NCI-H524 (cell line): ENCODE measurements around the gene LYRM4.
"Not testable (repeated sequence)": the region's sequence is repeated elsewhere in the genome, so short reads cannot be mapped to it uniquely, and the experiment has no call there.

Experiments used
- DNase-seq, 2 experiments: peaks; one replicate each; lab custom pipeline; 2025; lab: John Stamatoyannopoulos, UW

Gene LYRM4

DNA sequence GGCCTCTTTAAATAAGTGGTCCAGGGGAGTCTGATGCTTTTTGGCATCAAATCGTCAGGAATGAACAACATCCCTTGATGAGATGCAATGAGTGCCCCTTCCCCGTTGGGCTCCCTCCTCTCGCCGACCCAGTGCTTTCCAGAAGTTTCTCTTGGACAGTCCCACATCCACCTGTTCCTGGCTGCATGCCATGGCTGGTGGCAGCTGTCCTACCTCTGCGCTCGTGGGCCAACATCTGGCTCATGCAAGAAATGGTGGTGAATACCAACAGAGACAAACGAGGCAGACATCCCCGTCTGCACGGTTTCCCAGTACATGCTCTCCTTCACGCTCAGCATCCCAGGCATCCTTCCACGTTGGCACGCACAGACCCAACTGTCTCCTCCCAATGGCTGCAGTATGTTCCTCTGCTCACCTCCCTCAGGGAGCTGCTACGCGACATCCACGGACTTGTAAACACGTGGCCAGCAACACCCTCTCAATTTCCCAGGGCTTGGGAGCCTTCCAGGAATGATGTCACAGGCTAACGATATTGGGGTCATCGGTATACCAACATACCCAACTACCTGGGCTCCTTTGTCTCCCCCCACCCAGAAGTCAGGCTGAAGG lies 138.1 kb downstream of the LYRM4 start:
- DNase-seq = no peak

DNA sequence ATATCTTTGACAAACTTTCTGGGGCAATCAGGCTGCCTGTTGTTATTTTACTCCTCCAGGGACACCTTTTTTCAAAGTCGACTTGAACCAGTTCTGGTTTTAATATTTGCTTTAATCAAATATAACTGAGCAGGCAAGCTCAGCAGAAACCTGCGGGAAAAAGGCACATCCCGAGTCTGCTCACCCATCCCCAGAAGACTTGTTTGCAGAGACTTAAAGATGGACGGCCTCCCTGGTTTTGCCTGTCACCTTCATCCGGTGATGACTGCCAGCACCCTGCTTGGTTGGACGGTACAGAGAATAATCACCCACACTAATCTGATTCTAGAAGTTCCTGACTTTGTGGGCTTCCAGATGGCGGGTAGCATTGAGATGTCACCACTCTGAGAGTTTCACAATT lies 138.8 kb downstream of the LYRM4 start:
- no peak for DNase-seq

DNA sequence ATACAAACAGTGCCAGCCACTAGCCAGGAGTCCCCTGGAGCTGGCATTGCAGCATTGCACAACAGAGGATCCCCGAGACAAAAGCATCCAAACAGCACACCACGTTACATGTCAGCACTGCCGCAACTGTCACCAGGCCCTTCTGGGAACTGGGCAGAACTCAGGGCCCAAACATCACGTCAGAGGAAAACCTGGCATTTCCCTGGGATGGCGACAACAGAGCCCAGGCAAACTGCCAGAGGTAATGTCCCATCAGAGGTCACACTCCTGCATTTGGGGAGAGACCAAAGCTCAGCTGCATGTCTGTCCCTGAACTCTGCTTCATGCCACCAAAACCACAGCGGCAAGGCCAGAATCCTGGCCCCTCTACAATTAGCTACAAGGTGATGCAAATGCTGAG lies 139.3 kb downstream of the LYRM4 start:
- no peak for DNase-seq

DNA sequence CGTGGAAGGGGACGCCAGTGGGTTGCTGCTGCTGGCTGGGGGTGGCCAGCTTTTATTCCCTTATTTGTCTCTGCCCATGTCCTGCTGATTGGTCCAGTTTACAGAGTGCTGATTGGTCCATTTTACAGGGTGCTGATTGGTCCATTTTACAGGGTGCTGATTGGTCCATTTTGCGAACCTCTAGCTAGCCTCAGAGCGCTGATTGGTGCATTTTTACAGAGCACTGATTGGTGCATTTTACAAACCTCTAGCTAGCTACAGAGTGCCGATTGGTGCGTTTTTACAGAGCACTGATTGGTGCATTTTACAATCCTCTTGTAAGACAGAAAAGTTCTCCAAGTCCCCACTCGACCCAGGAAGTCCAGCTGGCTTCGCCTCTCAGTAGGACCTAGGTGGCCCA lies 140.2 kb downstream of the LYRM4 start:
- DNase-seq = not testable (repeated sequence)

DNA sequence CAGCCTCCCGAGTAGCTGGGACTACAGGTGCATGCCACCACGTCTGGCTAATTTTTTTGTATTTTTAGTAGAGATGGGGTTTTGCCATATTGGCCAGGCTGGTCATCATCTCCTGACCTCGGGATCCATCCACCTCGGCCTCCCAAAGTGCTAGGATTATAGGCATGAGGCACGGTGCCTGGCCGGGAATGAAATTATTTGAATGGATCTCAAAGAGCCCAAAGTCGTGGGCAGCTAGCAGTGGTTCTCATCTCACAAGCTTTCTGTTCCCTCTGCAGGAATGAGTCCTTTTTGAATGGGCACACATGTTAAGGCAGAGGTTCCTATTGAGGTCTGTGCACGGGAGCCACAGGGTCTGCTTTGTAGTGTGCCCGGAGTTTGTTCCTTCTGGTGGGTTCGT lies 140.7 kb downstream of the LYRM4 start:
- DNase-seq = no peak

DNA sequence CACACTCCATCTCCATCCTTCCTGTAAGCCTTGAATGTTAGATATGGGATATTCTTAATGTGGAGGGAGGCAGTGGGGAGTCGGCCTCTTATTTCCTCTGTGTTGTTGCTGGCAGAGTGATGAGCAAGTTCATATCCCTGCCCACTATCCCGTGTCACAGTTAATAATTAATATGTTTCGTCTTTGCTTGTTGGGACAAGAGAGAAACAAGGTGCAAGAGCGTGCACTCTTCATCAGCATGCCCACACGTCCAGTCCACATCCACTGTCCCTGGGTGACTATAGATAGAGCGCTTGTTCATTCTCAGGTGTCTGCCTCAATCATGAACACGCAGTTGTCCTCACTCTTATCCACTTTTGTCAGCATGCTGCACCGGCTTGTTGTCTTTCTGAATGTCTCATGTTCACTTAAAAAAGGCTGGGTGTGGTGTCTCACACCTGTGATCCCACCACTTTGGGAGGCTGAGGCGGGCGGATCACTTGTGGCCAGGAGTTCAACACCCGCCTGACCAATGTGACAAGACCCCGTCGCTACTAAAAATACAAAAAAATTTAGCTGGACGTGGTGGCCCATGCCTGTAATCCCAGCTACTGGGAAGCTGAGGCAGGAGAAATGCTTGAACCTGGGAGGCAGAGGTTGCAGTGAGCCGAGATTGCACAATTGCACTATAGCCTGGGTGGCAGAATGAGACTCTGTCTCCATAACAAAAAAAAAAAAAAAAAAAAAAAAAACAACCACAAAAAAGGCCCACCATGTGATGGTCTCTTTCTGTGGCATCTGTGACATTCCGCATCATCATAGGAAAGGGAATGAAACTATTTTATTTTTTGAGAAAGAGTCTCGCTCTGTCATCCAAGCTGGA lies 141.4 kb downstream of the LYRM4 start:
- DNase-seq = no peak

DNA sequence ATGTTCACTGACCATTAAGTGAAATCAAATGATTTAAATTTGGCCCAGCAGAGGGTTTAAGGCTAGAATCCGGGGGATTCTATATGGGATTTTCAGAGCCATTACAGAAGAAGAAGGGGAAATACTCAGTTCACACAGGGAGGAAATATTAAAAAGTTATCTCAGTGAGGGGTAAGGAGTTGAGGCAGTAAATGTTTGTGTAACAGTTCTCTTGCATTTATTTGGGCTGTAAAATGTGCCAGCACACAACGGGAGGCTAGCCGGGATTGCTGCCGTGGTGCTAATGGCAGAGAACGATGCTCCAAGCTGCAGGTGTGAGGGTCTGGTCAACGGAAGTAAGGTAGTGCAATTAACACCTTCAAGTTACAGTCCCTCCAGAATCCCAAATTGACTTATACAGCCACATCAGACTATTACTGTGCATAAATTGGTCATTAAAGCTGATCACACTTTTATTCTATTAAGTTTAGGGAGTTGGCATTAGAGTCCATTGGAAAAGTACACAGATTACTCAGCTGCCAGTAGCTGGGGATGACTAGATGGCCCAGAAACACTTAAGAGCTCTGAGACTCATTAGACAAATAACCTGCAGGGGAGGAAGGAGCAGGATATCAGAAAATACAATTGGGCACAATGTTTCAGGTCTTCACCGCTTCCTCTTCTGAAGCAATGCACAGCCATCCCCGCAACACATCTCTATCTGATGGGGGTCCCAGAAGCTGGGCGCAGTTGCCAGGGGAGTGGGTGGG lies 144.3 kb downstream of the LYRM4 start:
- DNase-seq = no peak

DNA sequence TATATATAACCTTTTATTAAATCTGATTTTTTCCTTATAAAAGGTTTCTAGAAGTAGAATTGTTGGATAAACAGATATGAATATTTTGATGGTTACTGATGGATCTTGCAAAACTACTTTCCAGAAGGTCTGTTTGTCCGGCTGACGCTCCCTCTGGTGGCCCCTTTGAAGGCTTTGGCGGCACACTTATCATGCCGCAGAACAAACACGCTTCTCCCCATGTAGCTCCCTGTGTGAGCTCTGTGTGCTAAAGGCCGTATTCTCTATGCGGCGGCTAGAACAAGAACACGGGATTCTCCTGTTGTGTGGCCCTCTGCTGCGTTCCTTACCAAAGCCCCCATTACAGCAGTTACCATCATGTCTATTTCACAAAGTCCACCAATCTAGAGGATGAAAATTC lies 145.6 kb downstream of the LYRM4 start:
- DNase-seq = no peak

DNA sequence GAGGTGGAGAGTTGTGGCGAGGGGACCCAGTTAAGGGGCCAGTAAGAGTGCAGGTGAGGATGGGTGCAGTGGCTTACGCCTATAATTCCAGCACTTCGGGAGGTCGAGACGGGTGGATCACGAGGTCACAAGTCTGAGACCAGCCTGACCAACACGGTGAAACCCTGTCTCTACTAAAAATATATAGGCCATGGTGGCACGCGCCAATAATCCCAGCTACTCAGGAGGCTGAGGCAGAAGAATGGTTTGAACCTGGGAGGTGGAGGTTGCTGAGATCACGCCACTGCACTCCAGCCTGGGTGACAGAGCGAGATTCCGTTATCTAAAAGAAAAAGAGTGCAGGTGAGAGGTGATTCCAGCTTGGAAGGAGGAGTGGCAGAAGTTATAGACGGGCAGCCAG lies 147.7 kb downstream of the LYRM4 start:
- DNase-seq = no peak

DNA sequence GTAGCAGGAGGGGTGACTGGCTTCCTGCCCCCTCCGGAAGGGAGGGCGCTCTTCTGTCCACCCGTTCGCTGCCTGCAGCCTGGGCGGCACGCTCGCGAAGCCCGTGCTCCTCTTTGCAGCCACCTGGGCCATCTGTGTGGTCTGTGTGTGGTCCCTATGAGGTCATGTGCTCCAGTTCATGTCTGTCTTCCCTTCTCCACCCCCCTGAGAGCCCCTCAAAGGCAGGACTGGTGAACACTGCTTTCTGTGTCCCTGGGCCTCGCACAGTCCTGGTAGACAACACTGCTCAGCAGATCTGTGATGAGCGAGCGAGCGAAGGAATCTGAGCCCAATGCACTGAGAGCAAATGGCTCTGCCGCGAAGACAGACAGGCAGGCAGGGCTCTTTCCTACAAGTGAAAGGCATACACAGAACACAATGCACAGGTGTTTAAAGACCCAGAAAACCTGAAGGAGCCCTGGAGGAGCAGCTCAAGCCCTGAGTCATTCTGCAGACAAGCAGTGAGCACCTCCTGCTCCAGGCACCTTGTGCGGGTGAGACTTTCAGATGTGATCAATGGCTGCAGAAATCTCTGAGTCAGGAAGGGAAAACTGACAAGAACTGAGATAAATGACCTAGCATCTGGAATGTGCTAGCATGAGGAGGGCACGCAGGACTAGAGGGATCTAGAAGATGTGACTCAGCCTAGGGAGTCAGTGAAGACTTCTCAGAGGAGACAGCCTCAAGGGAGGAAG lies 148.5 kb downstream of the LYRM4 start:
- no peak for DNase-seq

DNA sequence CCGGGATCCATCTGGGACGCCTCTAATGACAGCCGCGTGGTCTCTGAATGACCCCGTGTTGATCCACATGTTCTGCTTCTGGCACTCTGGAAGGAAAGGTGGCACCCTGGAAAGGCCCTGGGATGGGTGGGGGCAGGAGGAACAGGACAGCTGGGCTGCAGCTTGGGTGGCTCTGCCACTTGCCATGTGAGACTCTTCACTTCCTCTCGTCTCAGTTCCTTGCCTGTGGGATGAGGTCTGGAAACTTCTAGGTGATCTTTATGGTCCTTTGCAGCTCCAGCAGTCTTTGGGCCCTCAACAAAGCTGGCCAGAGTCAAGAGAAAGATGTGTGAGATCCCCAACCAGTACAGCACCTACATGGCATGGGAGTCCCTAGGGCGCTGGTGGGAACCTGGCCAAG lies 149.1 kb downstream of the LYRM4 start:
- DNase-seq = no peak

DNA sequence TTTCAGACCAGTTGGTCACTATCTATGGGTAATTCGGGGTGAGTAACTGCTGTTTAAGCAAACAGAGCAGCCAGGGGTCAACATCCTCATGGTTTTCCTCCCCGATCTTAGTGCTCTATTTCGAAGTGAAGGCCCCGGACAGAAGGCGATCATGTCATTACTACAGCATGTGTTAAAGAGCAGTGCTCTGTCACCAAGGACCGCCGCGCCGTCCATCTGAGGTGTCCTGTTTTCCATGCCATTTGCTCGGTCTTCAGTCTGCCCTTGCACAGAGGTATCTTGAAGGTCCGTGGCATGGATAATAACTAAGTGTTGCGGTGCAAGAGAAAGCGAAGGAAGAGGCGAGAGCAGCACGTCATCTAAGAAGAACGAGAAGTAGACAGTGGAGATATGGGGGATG lies 150.5 kb downstream of the LYRM4 start:
- no peak for DNase-seq

DNA sequence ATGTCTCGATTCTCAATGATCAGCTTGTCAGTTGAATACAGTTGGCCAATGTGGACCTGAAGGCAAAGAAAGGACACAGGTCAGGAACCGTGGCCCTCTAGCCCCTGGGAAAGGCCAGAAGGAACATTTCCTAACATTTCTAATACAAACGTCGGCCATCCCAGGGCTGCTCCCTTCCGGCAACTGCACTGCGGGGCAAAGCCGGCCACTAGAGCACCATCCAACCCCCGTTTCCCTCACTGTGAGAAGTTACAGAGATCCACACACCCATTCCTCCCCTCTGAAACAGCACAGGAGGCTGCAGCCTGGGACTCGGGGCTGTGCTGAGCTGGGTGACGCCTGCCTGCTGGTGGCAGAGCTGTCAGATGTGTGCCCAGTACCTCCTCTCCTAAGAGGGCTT lies 151.3 kb downstream of the LYRM4 start:
- no peak for DNase-seq

DNA sequence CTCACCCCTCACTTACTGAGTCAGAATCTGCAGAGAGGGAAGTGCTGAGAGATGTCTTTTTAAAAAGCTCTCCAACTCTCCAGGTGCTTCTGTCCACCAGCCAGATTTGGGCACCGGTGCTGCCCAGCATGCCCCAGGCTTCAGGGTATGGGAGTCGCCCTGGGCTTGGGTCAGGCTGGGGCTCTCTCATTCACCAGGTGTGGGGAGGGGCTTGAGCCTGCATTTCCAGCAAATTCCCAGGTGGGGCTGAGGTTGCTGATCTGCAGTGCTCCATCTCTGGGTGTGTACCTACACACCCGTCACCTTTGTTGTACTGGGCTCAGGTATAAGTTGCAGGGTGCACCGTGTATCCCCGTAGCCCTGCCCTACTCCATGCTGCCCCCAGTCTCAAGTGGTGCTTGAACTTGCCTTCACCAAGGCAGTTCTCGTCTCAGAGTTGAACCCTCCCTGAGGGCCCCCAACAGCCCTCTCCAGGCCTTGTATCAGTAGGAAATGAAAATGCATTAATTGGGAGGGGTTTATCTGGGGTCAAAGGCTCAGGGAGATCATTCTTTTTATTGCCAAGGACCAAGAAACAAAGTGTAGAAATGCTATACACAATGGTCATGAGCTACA lies 152.1 kb downstream of the LYRM4 start:
- no peak for DNase-seq

DNA sequence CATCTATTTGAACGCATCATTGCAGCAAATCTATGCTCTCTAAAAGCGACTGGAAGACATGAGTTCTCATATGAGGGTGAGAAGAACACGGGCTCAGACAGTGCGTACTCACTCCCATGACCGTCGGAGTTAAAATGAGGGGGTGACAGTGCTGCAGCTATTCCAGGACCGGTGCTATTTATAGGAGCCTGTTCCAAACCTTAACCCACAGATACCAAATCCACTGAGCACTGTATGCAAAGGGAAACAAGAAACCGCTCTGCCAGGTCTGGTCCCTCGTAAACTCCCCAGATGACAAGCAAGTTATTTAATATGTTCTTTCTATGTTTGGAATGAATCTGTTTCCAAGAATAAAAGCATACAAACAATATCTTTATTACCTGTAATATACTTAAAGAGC lies 152.7 kb downstream of the LYRM4 start:
- no peak for DNase-seq

DNA sequence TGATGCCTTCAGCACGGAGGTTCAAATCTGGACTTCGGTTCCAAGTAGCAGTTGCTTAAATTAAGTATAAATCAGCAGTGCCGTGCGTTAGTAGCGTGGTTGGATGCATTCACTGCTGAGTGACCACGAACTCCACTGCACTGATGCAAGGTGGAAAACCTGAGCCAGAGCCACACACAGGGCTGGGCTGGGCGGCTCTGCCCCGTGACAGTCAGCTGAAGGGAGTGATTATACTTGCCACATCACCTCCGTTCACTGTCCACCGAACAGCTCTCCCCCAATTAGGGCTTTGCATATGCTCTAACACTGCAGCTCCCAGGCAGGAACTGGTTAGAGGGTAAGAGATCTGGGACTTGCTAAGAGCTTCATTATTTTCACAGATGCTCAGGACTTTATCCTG lies 153.4 kb downstream of the LYRM4 start:
- DNase-seq = no peak

DNA sequence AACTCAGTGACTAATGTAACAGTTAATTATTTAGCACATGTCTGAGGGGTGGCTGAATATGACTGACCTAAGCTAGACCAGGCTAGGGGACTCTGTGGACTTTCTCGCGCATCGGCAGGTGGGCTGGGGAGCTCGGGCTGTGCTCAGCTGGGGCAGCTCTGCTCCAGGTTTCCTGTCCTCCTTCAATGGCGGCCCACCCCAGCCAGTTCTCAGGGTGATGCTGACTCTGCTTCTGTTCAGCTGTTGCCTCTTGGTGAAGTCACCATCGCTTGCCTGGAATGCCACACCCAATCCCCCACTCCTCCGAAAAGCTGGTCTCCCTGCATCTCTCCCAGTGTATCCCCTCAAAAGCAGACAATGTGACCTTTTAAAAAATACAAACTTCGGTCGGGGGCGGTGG lies 155.6 kb downstream of the LYRM4 start:
- no peak for DNase-seq

DNA sequence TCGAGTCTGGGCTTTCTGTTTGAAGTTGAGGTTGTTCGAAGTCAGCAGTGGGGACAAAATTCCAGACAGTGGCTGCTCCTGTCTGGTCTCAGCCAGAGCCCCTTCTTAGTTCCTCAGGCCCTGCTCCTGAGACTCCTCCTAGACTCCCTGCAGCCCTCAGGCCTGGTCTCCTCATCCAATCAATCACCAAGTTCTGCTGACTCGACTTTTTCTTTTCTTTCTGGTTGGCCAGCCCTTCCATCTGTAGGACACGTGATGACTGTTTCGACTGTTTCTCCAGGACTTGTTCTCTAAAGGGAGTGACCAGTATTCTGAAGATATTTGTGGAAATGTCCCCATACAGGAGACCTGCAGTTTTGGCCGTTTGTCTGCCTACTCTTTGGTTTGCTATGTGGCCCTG lies 156.1 kb downstream of the LYRM4 start:
- no peak for DNase-seq

DNA sequence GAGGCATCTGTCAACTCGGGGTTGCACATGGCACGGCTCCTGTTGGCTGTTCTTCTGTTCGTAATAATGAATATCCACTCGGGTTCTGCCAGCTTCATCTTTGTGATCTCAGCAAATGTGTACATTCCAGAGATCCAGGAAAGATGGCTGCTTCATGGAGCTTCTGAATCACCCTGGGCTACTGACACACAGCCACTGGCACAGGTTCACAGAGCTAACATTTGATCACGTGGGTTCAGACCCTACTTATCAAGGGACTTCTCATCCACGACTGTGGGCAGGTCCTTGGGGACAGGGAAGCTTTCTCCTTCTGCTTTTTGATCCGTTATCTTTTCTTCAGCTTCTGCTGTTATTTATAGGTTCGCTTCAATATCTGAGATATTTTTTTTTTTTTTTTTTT lies 157.5 kb downstream of the LYRM4 start:
- no peak for DNase-seq

DNA sequence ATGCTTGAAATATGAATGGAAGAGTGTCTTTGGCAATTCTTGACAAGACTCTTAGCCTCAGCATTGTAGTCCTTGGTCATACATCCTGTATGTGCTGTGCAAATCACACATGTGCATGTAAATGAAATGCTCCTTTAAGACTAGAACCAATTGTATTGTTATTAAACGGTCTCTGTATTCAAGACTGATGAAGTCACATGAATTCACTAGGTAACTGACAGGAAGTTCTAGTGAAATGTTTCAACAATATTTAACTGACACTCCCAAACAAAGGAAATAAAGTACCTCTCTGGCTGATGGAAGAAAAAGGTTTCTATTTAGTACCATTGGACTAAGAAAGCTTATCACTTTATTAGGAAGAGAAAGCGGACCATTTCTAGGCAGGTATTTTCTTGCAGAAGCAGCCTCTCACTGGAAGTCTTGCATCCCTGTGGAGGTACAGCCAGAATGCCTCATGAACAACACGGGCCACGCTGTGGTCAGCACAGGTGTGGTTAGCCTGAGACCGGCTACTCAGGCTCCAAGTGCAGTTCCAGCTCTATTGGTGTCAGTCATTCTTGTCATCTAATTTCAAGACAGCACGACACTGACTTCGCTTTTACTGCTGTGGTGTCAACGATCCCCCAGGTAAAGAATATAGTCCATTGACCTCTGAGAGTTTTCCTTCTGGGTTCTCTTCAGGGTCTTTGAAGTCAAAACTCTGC lies 158.3 kb downstream of the LYRM4 start:
- no peak for DNase-seq

DNA sequence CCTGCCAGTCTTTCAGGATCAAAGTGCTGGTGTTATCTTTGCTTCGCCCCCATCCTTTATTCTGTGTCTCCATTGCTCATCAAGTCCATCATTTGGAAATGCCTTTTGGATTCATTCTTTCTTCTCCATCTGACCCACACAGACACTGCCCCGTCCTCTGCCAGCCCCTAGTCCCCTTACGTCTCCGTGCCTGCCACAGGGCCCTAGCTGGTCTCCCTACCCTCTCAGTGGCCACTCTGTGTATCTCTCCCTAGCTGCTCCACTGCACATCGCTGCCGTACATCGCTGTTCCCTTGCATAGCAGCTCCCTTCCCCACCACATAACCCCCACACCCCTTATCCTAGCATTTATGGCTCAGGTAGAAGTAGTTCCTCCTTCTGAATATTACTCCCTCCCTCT lies 159.9 kb downstream of the LYRM4 start:
- DNase-seq = no peak
